Astrocyte (in vitro differentiated cells and primary cell): Measurements from ENCODE around the gene SMIM24. TPM values are rescaled to one million over a fixed set of nuclear protein-coding genes. Genes with fewer than 3 reads are reported as not detected.

Experiments
- DNase-seq: peaks from one replicate; pipeline ENCODE4 v3.0.0-alpha.2; 2010; ENCODE audit warnings: low read depth
- FAIRE-seq: peaks from 2 replicates; lab custom pipeline; 2011; peaks lifted over from hg19 to GRCh38; lab: Jason Lieb, UNC
- H2AFZ ChIP-seq: 2 replicates; pipeline ENCODE4 v1.6.0; 2012; ENCODE audit warnings: low read depth, low read length, inconsistent platforms
- H3K27ac ChIP-seq: 2 replicates; pipeline ENCODE4 v1.5.1; 2011; ENCODE audit warnings: low read depth, low read length, inconsistent platforms
- H3K27me3 ChIP-seq: 2 replicates; pipeline ENCODE4 v1.6.0; 2011; ENCODE audit warnings: low read length, inconsistent platforms; ENCODE audit not compliant: insufficient read depth
- H3K36me3 ChIP-seq: 2 replicates; pipeline ENCODE4 v1.5.1; 2011; ENCODE audit warnings: low read length, inconsistent platforms; ENCODE audit not compliant: insufficient read depth
- H3K4me1 ChIP-seq: 2 replicates; pipeline ENCODE4 v1.5.1; 2011; ENCODE audit warnings: low read length, inconsistent platforms; ENCODE audit not compliant: insufficient read depth
- H3K4me2 ChIP-seq: 2 replicates; pipeline ENCODE4 v1.6.0; 2012; ENCODE audit warnings: low read length, inconsistent platforms
- H3K4me3 ChIP-seq: 2 replicates; pipeline ENCODE4 v1.5.1; 2011; ENCODE audit warnings: low read depth, mild to moderate bottlenecking, low read length, inconsistent platforms; ENCODE audit not compliant: insufficient read depth
- H3K79me2 ChIP-seq: 2 replicates; pipeline ENCODE4 v1.6.0; 2012; ENCODE audit warnings: mild to moderate bottlenecking, low read length, inconsistent platforms; ENCODE audit not compliant: insufficient read depth
- H3K9ac ChIP-seq: 2 replicates; pipeline ENCODE4 v1.6.0; 2012; ENCODE audit warnings: mild to moderate bottlenecking, low read length, inconsistent platforms
- H3K9me3 ChIP-seq: 2 replicates; pipeline ENCODE4 v1.5.1; 2012; ENCODE audit warnings: low read depth, mild to moderate bottlenecking, low read length, inconsistent platforms; ENCODE audit not compliant: insufficient read depth
- H4K20me1 ChIP-seq: 2 replicates; pipeline ENCODE4 v1.6.0; 2012; ENCODE audit warnings: low read length, inconsistent platforms; ENCODE audit not compliant: insufficient read depth
- H3K27ac Mint-ChIP-seq: one replicate; pipeline ENCODE4 v1.8.0; 2021; ENCODE audit warnings: mild to moderate bottlenecking, mixed read lengths; ENCODE audit not compliant: unreplicated experiment
- H3K27me3 Mint-ChIP-seq: one replicate; pipeline ENCODE4 v1.8.0; 2021; ENCODE audit warnings: low read depth, mixed read lengths; ENCODE audit not compliant: unreplicated experiment
- H3K36me3 Mint-ChIP-seq: one replicate; pipeline ENCODE4 v1.8.0; 2021; ENCODE audit warnings: low read depth, mixed read lengths; ENCODE audit not compliant: unreplicated experiment
- H3K4me1 Mint-ChIP-seq: one replicate; pipeline ENCODE4 v1.8.0; 2021; ENCODE audit warnings: low read depth, mixed read lengths; ENCODE audit not compliant: unreplicated experiment
- H3K4me3 Mint-ChIP-seq: one replicate; pipeline ENCODE4 v1.8.0; 2021; ENCODE audit warnings: mild to moderate bottlenecking, moderate library complexity, mixed read lengths; ENCODE audit not compliant: unreplicated experiment
- H3K9me3 Mint-ChIP-seq: one replicate; pipeline ENCODE4 v1.8.0; 2021; ENCODE audit warnings: mild to moderate bottlenecking, mixed read lengths; ENCODE audit not compliant: unreplicated experiment
- CTCF ChIP-seq: IDR thresholded peaks from 2 replicates; pipeline ENCODE4 v1.5.1; 2011; ENCODE audit warnings: low read depth, mild to moderate bottlenecking, inconsistent platforms, low read length, moderate library complexity; ENCODE audit not compliant: insufficient read depth
- EZH2 ChIP-seq: IDR thresholded peaks from 2 replicates; pipeline ENCODE4 v1.6.1; 2012; ENCODE audit warnings: mild to moderate bottlenecking, low read length, inconsistent platforms; ENCODE audit not compliant: insufficient read depth
- total RNA-seq: library from RNA; stranded (reverse); gene quantifications from 2 replicates; pipeline ENCODE4 v1.2.1, GENCODE V29; 2021

The SMIM24 gene
- total RNA-seq, 1 donor from 2014 or later, result not detected

GRCh38 chr19:3433805-3434540 lies 46.4 kb downstream of the SMIM24 start:
- Histone ChIP-seq H3K4me3 (no peak overlapping the region), H3K9ac (peak overlapping the region; percentile 84)
- TF ChIP-seq EZH2, result no peak
- no peak for TF ChIP-seq CTCF

GRCh38 chr19:3433313-3433712 lies 47.0 kb downstream of the SMIM24 start:
- peaks cover 19% of the 10 kb centered on the region for H3K36me3 Mint-ChIP-seq
- no peak overlapping the region for H3K27ac Mint-ChIP-seq
- H3K9me3 ChIP-seq, result peaks cover 4% of the 10 kb centered on the region

More at GRCh38 chr19:3433805-3434540, 46.4 kb downstream of the SMIM24 start:
- Histone ChIP-seq H3K4me2 (peak overlapping the region; percentile 93), H3K9me3 (peaks cover 4% of the 10 kb centered on the region), H3K36me3 (peaks cover 16% of the 10 kb centered on the region), H2AFZ (no peak overlapping the region), H3K4me1 (peaks cover 10% of the 10 kb centered on the region), H4K20me1 (peaks cover 8% of the 10 kb centered on the region), H3K27me3 (no peaks in the 10 kb centered on the region), H3K79me2 (peaks cover 24% of the 10 kb centered on the region), H3K27ac (peak overlapping the region; percentile 87)
- no peak for FAIRE-seq
- peaks cover 6% of the 10 kb centered on the region for H3K9me3 Mint-ChIP-seq
- H3K4me1 Mint-ChIP-seq, result peaks cover 3% of the 10 kb centered on the region
- peaks cover 19% of the 10 kb centered on the region for H3K36me3 Mint-ChIP-seq
- DNase-seq, result no peak
- H3K27ac Mint-ChIP-seq, result peak overlapping the region; percentile 12
- no peaks in the 10 kb centered on the region for H3K27me3 Mint-ChIP-seq
- peak overlapping the region; percentile 89 for H3K4me3 Mint-ChIP-seq

More at GRCh38 chr19:3433313-3433712, 47.0 kb downstream of the SMIM24 start:
- Histone ChIP-seq H4K20me1 (peaks cover 8% of the 10 kb centered on the region), H2AFZ (no peak overlapping the region), H3K4me2 (no peak overlapping the region), H3K4me3 (no peak overlapping the region), H3K36me3 (peaks cover 12% of the 10 kb centered on the region), H3K27ac (no peak overlapping the region), H3K9ac (no peak overlapping the region), H3K4me1 (peaks cover 14% of the 10 kb centered on the region), H3K27me3 (no peaks in the 10 kb centered on the region), H3K79me2 (peaks cover 24% of the 10 kb centered on the region)
- Mint-ChIP-seq H3K9me3 (peaks cover 6% of the 10 kb centered on the region), H3K4me1 (peaks cover 3% of the 10 kb centered on the region), H3K4me3 (no peak overlapping the region), H3K27me3 (no peaks in the 10 kb centered on the region)
- TF ChIP-seq CTCF (no peak), EZH2 (no peak)
- DNase-seq (no peak), FAIRE-seq (no peak)
